Keratinocyte (primary cell): ENCODE results near the gene IRGC. TPM values are rescaled to one million over a fixed set of nuclear protein-coding genes. Genes with fewer than 3 reads are reported as not detected.

ENCODE experiments used
- DNase-seq: peaks from one replicate; pipeline ENCODE4 v3.0.0-alpha.2; 2011; ENCODE audit warnings: low read depth, missing footprints, low spot score
- FAIRE-seq: peaks from 2 replicates; lab custom pipeline; 2011; peaks lifted over from hg19 to GRCh38; lab: Jason Lieb, UNC
- H2AFZ ChIP-seq: 2 replicates; pipeline ENCODE4 v1.6.0; 2012; ENCODE audit warnings: low read length, control low read depth, inconsistent platforms; ENCODE audit not compliant: control insufficient read depth
- H3K27ac ChIP-seq: 2 replicates; pipeline ENCODE4 v1.5.1; 2011; ENCODE audit warnings: low read length; ENCODE audit not compliant: control insufficient read depth, insufficient read depth
- H3K27me3 ChIP-seq: 3 replicates; pipeline ENCODE4 v1.6.0; 2011; ENCODE audit warnings: low read length; ENCODE audit not compliant: control insufficient read depth, insufficient read depth; ENCODE audit errors: extremely low read depth
- H3K36me3 ChIP-seq, 2 experiments: 2 replicates in 1 of 2; 3 replicates in 1 of 2; pipeline ENCODE4 v1.5.1; 2011; ENCODE audit warnings: low read length in 2 of 2, mild to moderate bottlenecking in 1 of 2; ENCODE audit not compliant: control insufficient read depth in 2 of 2, insufficient read depth in 2 of 2; ENCODE audit errors: extremely low read depth in 1 of 2
- H3K4me1 ChIP-seq: 3 replicates; pipeline ENCODE4 v1.5.1; 2011; ENCODE audit warnings: low read length; ENCODE audit not compliant: control insufficient read depth, insufficient read depth; ENCODE audit errors: extremely low read depth
- H3K4me2 ChIP-seq: 3 replicates; pipeline ENCODE4 v1.6.0; 2011; ENCODE audit warnings: low read depth, low read length; ENCODE audit not compliant: control insufficient read depth, insufficient read depth; ENCODE audit errors: extremely low read depth
- H3K4me3 ChIP-seq, 3 experiments: fragments of 200-600 bp in 1 of 3; sonication (generic) in 1 of 3; 2 replicates in 2 of 3; 3 replicates in 1 of 3; pipeline ENCODE4 v1.5.1; 2011 to 2016; ENCODE audit warnings: low read length in 3 of 3, mild to moderate bottlenecking in 3 of 3, control low read depth in 2 of 3, inconsistent platforms in 1 of 3, low read depth in 1 of 3, mixed read lengths in 1 of 3, mixed run types in 1 of 3, moderate library complexity in 1 of 3; ENCODE audit not compliant: control insufficient read depth in 2 of 3, insufficient read depth in 2 of 3; ENCODE audit errors: extremely low read depth in 1 of 3
- H3K79me2 ChIP-seq: 2 replicates; pipeline ENCODE4 v1.6.0; 2012; ENCODE audit warnings: low read length; ENCODE audit not compliant: control insufficient read depth, insufficient read depth
- H3K9ac ChIP-seq: 3 replicates; pipeline ENCODE4 v1.6.0; 2011; ENCODE audit warnings: low read length; ENCODE audit not compliant: control insufficient read depth, insufficient read depth; ENCODE audit errors: extremely low read depth
- H3K9me1 ChIP-seq: 3 replicates; pipeline ENCODE4 v1.6.0; 2011; ENCODE audit warnings: low read length; ENCODE audit not compliant: control insufficient read depth, insufficient read depth; ENCODE audit errors: extremely low read depth
- H3K9me3 ChIP-seq: 2 replicates; pipeline ENCODE4 v1.5.1; 2012; ENCODE audit warnings: low read depth, low read length; ENCODE audit not compliant: control insufficient read depth
- H4K20me1 ChIP-seq: 3 replicates; pipeline ENCODE4 v1.6.0; 2011; ENCODE audit warnings: low read length; ENCODE audit not compliant: control insufficient read depth, insufficient read depth; ENCODE audit errors: extremely low read depth
- CTCF ChIP-seq, 3 experiments: IDR thresholded peaks in 1 of 3; conservative IDR thresholded peaks in 1 of 3; optimal IDR thresholded peaks in 1 of 3; 2 replicates in 2 of 3; 3 replicates in 1 of 3; pipeline versions ENCODE3 to v1.5.1; 2011; ENCODE audit warnings: low read length in 3 of 3, mild to moderate bottlenecking in 3 of 3, moderate library complexity in 2 of 3, control low read depth in 1 of 3, inconsistent platforms in 1 of 3; ENCODE audit not compliant: insufficient read depth in 2 of 3; ENCODE audit errors: extremely low read depth in 1 of 3
- EZH2 ChIP-seq: IDR thresholded peaks from one replicate; pipeline ENCODE4 v1.6.1; 2012; ENCODE audit warnings: inconsistent platforms, mild to moderate bottlenecking, low read length, moderate library complexity
- dilution Hi-C: fragments of 300-500 bp; cut with MboI; formaldehyde crosslinking; loops from one replicate; pipeline ENCODE4 v1.7.0; 2020; ENCODE audit warnings: low sequenced_read_pairs; ENCODE audit not compliant: extremely low pct_ligation_motif_present
- polyA plus RNA-seq, 5 experiments: library from polyadenylated mRNA; depleted of rRNA in 3 of 5; stranded (reverse) in 3 of 5; stranded (forward) in 1 of 5; unstranded in 1 of 5; fragments of >200 nt; gene quantifications; 1 replicate in 1 of 5; 2 replicates in 3 of 5; 3 replicates in 1 of 5; pipeline versions ENCODE4 v1.2.1 to v1.2.3, GENCODE V29; 2011 to 2012; ENCODE audit warnings: missing spikeins in 2 of 5, low read depth in 1 of 5, low replicate concordance in 1 of 5

IRGC gene
- polyA plus RNA-seq, 1 donor (not counting 4 experiments of a cell fraction or from before 2014, with no cell fraction given): not detected

- Histone ChIP-seq H4K20me1 (no peaks in the 10 kb centered on the region), H3K4me3 (no peak overlapping the region), H3K27me3 (no peaks in the 10 kb centered on the region), H3K9ac (no peak overlapping the region), H3K27ac (no peak overlapping the region), H3K36me3 (peaks cover 2% of the 10 kb centered on the region in 2 experiments), H3K9me3 (no peaks in the 10 kb centered on the region), H3K9me1 (no peaks in the 10 kb centered on the region), H3K4me2 (no peak overlapping the region), H3K79me2 (no peaks in the 10 kb centered on the region), H2AFZ (no peak overlapping the region), H3K4me1 (no peaks in the 10 kb centered on the region)
- peak; percentile 47 to 56 (median 52) for TF ChIP-seq CTCF (optimal IDR thresholded peaks at IDR 0.05 in 1 of 3, IDR thresholded peaks at IDR 0.05 in 1 of 3, conservative IDR thresholded peaks at IDR 0.05 in 1 of 3; ENCODE audit: extremely low read depth in 1 of 3, insufficient read depth in 2 of 3, low read length in 3 of 3)
- no peak for TF ChIP-seq EZH2
- FAIRE-seq (no peak), DNase-seq (no peak)
- dilution Hi-C loops: no loop called here
Observed at GRCh38 chr19:43723588-43723987, 7.7 kb downstream of the IRGC start.

GRCh38 chr19:43724896-43725295, 9.0 kb downstream of the IRGC start:
- no peak overlapping the region for H3K4me3 ChIP-seq
- no peak overlapping the region for H3K4me2 ChIP-seq
- DNase-seq (no peak), FAIRE-seq (no peak)
- dilution Hi-C loops: no loop called here
- TF ChIP-seq CTCF (optimal IDR thresholded peaks at IDR 0.05 in 1 of 3, IDR thresholded peaks at IDR 0.05 in 1 of 3, conservative IDR thresholded peaks at IDR 0.05 in 1 of 3; ENCODE audit: extremely low read depth in 1 of 3, insufficient read depth in 2 of 3, low read length in 3 of 3) (no peak), EZH2 (no peak)
- no peak overlapping the region for H2AFZ ChIP-seq
- H3K9ac ChIP-seq: no peak overlapping the region
- no peaks in the 10 kb centered on the region for H3K9me3 ChIP-seq
- H3K27ac ChIP-seq: no peak overlapping the region
- H3K79me2 ChIP-seq: no peaks in the 10 kb centered on the region
- no peaks in the 10 kb centered on the region for H3K9me1 ChIP-seq
- no peaks in the 10 kb centered on the region for H3K27me3 ChIP-seq
- H4K20me1 ChIP-seq: no peaks in the 10 kb centered on the region
- peaks cover 6 to 13% of the 10 kb centered on the region in 2 experiments for H3K36me3 ChIP-seq
- no peaks in the 10 kb centered on the region for H3K4me1 ChIP-seq
